Thymus (tissue), 11 donors: ENCODE measurements around the gene SLC6A8. TPM values are rescaled to one million over a fixed set of nuclear protein-coding genes. Genes with fewer than 3 reads are reported as not detected.

ENCODE experiments used
- DNase-seq, 9 donors: peaks; one replicate each; pipeline ENCODE4 v3.0.0-alpha.2; 2013; ENCODE audit warnings: low spot score in 9 of 9, low read depth in 6 of 9, missing footprints in 1 of 9
- H3K27ac ChIP-seq, 2 donors: one replicate each; pipeline ENCODE4 v1.5.1; 2013; ENCODE audit warnings: control low read depth in 1 of 2, low read depth in 1 of 2, low read length in 1 of 2, mild to moderate bottlenecking in 1 of 2, moderate library complexity in 1 of 2
- H3K27me3 ChIP-seq, 2 donors: one replicate each; pipeline ENCODE4 v1.5.1; 2013; ENCODE audit warnings: low read length in 1 of 2; ENCODE audit not compliant: control insufficient read depth in 2 of 2, insufficient read depth in 1 of 2
- H3K36me3 ChIP-seq, 2 donors: one replicate each; pipeline ENCODE4 v1.5.1; 2013; ENCODE audit warnings: low read length in 1 of 2, mild to moderate bottlenecking in 1 of 2, moderate library complexity in 1 of 2; ENCODE audit not compliant: control insufficient read depth in 2 of 2, insufficient read depth in 2 of 2
- H3K4me1 ChIP-seq, 2 donors: one replicate each; pipeline ENCODE4 v1.5.1; 2013; ENCODE audit warnings: low read length in 2 of 2; ENCODE audit not compliant: control insufficient read depth in 2 of 2, insufficient read depth in 2 of 2
- H3K4me3 ChIP-seq, 2 donors: one replicate each; pipeline ENCODE4 v1.5.1; 2013; ENCODE audit warnings: low read length in 2 of 2, control low read depth in 1 of 2, mild to moderate bottlenecking in 1 of 2
- H3K9me3 ChIP-seq, 2 donors: one replicate each; pipeline ENCODE4 v1.5.1; 2013; ENCODE audit warnings: low read length in 1 of 2, mild to moderate bottlenecking in 1 of 2; ENCODE audit not compliant: control insufficient read depth in 2 of 2, insufficient read depth in 1 of 2
- WGBS: extraction: QIAGEN DNeasy Blood & Tissue Kit; methylation state at CpG from one replicate; pipeline ENCODE4 v1.1.7; 2013; 5-methylcytosine and 5-hydroxymethylcytosine counted together
- polyA plus RNA-seq: library from polyadenylated mRNA; stranded (reverse); fragments of 200-250 nt; gene quantifications from one replicate; pipeline ENCODE4 v1.2.3, GENCODE V29; 2013
- total RNA-seq: library from RNA; stranded (reverse); fragments of 120-200 nt; gene quantifications from one replicate; pipeline ENCODE4 v1.2.4, GENCODE V29; 2013
- donor health status: healthy.

The SLC6A8 gene
- total and polyA plus RNA-seq, 2 donors, result 5.5 to 18.2 TPM

DNA sequence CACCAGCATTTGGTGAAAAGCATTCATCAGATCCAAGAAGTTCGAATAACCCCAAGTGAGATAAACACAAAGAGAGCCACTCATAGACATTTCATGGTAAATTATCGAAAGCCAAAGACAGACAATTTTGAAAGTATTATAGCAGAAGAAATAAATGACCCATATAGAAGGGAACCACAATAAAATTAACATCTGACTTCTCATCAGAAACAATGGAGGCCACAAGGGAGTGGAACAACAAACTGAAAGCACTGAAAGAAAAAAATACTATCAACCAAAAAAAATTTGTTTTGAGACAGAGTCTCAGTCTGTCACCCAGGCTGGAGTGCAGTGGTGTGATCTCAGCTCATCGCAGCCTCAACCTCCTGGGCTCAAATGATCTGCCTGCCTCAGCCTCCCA is 28.5 kb upstream of the SLC6A8 start:
- no peak for DNase-seq
- Histone ChIP-seq H3K27me3 (peaks cover 5 to 25% of the 10 kb centered on the region in 2 donors), H3K36me3 (no peaks in the 10 kb centered on the region), H3K9me3 (no peaks in the 10 kb centered on the region), H3K4me3 (no peak overlapping the region), H3K4me1 (no peaks in the 10 kb centered on the region), H3K27ac (no peak overlapping the region)
- 97% methylated on average over 3 of the region's 3 CpGs for WGBS

GRCh38 chrX:153662266-153662665 is 25.5 kb upstream of the SLC6A8 start:
- Histone ChIP-seq H3K9me3 (no peaks in the 10 kb centered on the region), H3K4me3 (no peak overlapping the region), H3K27ac (no peak overlapping the region), H3K36me3 (no peaks in the 10 kb centered on the region), H3K4me1 (no peaks in the 10 kb centered on the region), H3K27me3 (peaks cover 5 to 39% of the 10 kb centered on the region in 2 donors)
- DNase-seq, result peak in 2 of 9 donors; percentile 55 to 59
- WGBS, result 4% methylated on average over 31 of the region's 31 CpGs

- no peaks in the 10 kb centered on the region for H3K4me1 ChIP-seq
- H3K27ac ChIP-seq, result no peak overlapping the region
- no peaks in the 10 kb centered on the region for H3K36me3 ChIP-seq
- 86% methylated on average over 9 of the region's 9 CpGs for WGBS
- no peaks in the 10 kb centered on the region for H3K9me3 ChIP-seq
- H3K4me3 ChIP-seq, result no peak overlapping the region
- peaks cover 3 to 43% of the 10 kb centered on the region in 2 donors for H3K27me3 ChIP-seq
- no peak for DNase-seq
Measured at GRCh38 chrX:153665726-153666306, 21.9 kb upstream of the SLC6A8 start.

DNA sequence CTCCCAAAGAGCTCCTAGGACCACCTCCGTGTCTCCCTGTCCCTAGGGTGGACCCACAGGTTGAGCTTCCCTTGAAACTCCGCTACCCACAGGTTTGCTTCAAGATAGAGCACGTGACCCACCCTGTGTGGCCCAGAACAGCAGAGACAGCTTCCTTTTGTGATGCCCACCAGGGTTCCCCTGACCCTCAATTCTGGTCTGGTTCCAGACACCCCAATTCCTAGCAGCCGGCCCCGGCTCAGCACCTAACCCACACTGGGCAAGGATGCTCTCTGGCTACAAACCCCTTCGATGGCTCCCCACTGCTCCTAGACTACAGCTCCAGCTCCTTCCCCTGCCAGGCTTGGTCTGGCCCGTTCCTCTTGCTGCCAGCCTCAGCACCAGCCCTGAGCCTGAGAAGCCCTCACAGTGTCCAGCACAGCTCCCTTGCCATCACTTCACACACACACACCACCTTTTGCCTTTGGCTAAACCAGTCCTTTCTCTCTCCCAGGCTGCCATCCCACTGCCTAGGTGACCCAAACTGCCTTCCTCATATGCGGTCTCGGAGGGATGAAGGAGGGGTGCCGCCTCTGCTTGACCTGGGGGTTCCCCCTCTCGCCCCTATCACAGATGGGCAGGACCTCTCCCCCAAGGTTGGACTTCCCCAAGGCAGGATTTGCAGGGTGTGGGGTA is 20.3 kb upstream of the SLC6A8 start:
- WGBS, result 75% methylated on average over 11 of the region's 11 CpGs
- Histone ChIP-seq H3K27ac (no peak overlapping the region), H3K4me1 (no peaks in the 10 kb centered on the region), H3K9me3 (no peaks in the 10 kb centered on the region), H3K36me3 (no peaks in the 10 kb centered on the region), H3K27me3 (peaks cover 5 to 49% of the 10 kb centered on the region in 2 donors), H3K4me3 (no peak overlapping the region)
- no peak for DNase-seq

- WGBS, result 24% methylated on average over 14 of the region's 14 CpGs
- DNase-seq, result peak in 3 of 9 donors; percentile 42 to 63 (median 61)
- Histone ChIP-seq H3K36me3 (no peaks in the 10 kb centered on the region), H3K4me3 (no peak overlapping the region), H3K27me3 (peaks cover 5 to 49% of the 10 kb centered on the region in 2 donors), H3K9me3 (no peaks in the 10 kb centered on the region), H3K27ac (no peak overlapping the region), H3K4me1 (no peaks in the 10 kb centered on the region)
Measured at GRCh38 chrX:153667956-153668396, 19.8 kb upstream of the SLC6A8 start.

- no peak for DNase-seq
- Histone ChIP-seq H3K4me3 (no peak overlapping the region), H3K9me3 (no peaks in the 10 kb centered on the region), H3K4me1 (no peaks in the 10 kb centered on the region), H3K36me3 (no peaks in the 10 kb centered on the region), H3K27ac (no peak overlapping the region), H3K27me3 (peaks cover 9 to 46% of the 10 kb centered on the region in 2 donors)
- 94% methylated on average over 11 of the region's 11 CpGs for WGBS
Measured at GRCh38 chrX:153668423-153669173, 19.1 kb upstream of the SLC6A8 start.

- DNase-seq, result peak in 3 of 9 donors; percentile 30 to 43 (median 42)
- WGBS, result 61% methylated on average over 17 of the region's 17 CpGs
- Histone ChIP-seq H3K4me3 (no peak overlapping the region), H3K36me3 (no peaks in the 10 kb centered on the region), H3K27ac (no peak overlapping the region), H3K27me3 (peaks cover 16 to 51% of the 10 kb centered on the region in 2 donors), H3K4me1 (no peaks in the 10 kb centered on the region), H3K9me3 (no peaks in the 10 kb centered on the region)
Measured at GRCh38 chrX:153669174-153669890, 18.4 kb upstream of the SLC6A8 start.

- no peak overlapping the region for H3K4me3 ChIP-seq
- no peaks in the 10 kb centered on the region for H3K9me3 ChIP-seq
- no peaks in the 10 kb centered on the region for H3K4me1 ChIP-seq
- H3K27ac ChIP-seq, result no peak overlapping the region
- DNase-seq, result no peak
- H3K27me3 ChIP-seq, result peaks cover 19 to 58% of the 10 kb centered on the region in 2 donors
- H3K36me3 ChIP-seq, result no peaks in the 10 kb centered on the region
- WGBS, result 94% methylated on average over 22 of the region's 23 CpGs
Measured at GRCh38 chrX:153669901-153670731, 17.6 kb upstream of the SLC6A8 start.
